WI38 (cell line): Measurements from ENCODE around the gene ZNF554.

ENCODE experiments used
- H3K4me3 ChIP-seq: 2 replicates; pipeline ENCODE4 v1.5.1; 2011; ENCODE audit warnings: low read depth, mild to moderate bottlenecking, control low read depth, low read length
- TF ChIP-seq, protein P1 (sequence below): IDR thresholded peaks from 2 replicates; pipeline ENCODE4 v1.5.1; 2012; ENCODE audit warnings: low read depth, mild to moderate bottlenecking, control low read depth, low read length

ZNF554 gene

DNA sequence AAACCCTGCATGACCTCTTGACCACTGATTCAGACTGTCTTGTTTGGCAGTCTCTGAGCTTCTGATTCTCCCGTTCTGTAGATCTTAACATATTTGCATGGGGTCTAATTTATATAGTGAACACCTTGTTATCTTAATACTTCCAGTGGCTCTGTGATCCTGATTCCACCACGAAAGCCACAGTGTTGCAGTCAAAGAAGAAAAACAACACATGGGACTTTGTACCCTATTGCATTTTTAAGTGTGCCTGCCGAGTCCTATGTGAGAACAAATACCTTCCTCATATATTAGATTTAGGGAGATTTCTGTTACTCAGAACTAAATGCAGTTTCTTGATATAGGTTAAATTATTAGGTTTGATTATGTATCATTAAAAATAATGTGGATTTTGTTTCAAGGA is 35.2 kb downstream of the ZNF554 start:
- H3K4me3 ChIP-seq, result no peak overlapping the region

DNA sequence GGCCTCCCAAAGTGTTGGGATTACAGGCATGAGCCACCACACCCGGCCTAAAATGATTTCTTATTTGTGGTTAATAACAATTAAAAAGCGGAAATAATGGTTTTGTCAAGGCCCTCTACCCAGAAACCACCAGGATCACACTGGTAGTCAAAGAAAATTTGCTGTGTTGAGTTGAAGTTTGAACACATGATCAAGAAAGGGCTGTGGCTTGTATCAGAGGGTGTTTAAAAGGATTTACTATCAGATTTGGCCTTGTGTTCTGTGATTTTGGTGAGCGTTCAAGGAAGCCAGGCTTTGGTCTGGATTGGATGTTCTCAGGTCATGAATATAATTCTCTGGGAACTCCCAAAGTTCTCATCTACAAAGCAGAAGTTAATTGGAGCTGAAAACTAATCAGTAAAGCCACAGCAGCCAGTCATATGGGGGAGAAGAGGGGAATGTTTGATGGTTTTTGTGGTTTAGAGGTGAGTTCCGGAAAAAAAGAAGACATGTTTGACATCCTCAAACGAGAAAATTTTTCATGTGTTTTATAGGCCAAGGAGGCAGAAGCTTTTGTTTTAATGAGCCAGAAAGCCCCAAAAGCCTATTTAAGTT is 36.9 kb downstream of the ZNF554 start:
- H3K4me3 ChIP-seq, result no peak overlapping the region
- TF ChIP-seq, protein P1, sequence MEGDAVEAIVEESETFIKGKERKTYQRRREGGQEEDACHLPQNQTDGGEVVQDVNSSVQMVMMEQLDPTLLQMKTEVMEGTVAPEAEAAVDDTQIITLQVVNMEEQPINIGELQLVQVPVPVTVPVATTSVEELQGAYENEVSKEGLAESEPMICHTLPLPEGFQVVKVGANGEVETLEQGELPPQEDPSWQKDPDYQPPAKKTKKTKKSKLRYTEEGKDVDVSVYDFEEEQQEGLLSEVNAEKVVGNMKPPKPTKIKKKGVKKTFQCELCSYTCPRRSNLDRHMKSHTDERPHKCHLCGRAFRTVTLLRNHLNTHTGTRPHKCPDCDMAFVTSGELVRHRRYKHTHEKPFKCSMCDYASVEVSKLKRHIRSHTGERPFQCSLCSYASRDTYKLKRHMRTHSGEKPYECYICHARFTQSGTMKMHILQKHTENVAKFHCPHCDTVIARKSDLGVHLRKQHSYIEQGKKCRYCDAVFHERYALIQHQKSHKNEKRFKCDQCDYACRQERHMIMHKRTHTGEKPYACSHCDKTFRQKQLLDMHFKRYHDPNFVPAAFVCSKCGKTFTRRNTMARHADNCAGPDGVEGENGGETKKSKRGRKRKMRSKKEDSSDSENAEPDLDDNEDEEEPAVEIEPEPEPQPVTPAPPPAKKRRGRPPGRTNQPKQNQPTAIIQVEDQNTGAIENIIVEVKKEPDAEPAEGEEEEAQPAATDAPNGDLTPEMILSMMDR, result no peak

More for the DNA sequence above, 35.2 kb downstream of the ZNF554 start:
- TF ChIP-seq, protein P1, result no peak

DNA sequence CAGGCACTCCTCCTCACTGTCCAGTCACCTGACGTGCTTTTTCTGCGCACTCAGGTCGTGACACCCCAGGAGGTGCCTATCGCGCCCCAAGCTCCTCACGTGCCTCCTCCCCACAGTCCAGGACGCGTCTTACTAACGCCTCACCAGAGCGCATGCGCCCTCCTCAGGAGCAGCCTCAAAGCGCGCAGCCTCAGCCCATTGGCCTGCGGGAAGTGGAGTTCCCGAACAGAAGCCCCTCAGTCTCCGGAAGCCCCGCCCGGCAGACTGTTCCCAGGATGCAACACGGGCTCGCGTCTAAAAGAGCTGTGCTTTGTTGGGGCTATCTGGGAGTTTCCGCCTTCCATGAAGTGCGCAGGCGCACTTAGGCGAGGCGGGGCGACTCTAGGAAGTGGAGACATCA is 39.2 kb downstream of the ZNF554 start:
- H3K4me3 ChIP-seq, result no peak overlapping the region
- TF ChIP-seq, protein P1, result no peak

DNA sequence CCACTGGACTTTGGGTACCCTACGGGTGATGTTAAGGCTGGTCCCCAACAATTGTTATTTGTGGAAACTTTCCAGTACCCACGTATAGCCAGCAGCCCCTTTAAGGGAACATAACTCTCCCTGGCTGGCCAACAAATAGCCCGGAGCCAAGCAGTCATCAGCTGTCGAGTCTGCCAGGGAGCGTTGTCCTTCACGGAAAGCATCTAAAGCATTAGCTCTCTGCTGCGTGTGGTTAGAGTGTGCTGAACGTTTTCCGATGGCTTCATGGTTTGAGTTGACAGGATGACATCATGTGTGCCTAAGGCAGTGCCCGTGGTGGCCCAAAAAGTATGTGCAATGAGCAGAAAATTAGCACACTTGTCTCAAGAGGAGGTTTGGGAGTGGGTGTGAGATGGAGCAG is 44.1 kb downstream of the ZNF554 start:
- TF ChIP-seq, protein P1, result no peak
- no peak overlapping the region for H3K4me3 ChIP-seq

DNA sequence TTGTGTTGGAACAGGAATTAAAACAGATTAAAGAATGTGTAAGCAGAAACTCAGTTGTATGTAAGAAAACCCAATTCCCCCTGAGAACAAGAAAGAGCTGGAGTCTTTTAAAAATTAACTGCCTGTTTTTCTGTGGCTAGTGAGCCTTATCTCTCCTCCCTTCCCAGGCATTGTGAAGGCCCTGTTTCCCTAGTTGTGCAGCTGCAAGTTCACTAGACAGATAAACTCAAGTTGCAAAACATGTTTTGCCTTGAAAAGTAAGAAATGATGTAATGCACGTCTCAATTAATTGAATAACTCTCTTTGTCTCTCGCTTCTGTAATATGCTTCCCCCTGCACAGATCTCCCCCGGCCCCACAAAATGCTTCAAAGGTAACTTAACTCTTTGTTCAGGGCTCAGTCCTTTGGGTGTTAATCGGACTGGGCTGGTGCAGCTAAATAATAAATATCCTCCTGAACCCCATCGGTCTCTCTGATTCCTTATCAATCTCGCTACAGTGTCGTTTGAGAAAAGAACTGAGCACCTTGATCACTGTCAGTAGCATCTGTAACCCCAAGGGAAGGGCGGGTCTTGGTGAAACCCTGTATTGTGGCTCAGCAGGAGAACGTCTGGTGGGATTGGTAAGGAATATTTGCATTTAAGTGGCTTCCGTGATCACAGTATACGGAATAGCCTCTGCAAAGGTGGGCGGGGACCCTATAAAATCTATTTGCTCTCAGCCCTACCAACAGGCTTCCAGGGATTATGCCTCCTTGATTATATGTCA is 45.8 kb downstream of the ZNF554 start:
- TF ChIP-seq, protein P1, result no peak
- no peak overlapping the region for H3K4me3 ChIP-seq

DNA sequence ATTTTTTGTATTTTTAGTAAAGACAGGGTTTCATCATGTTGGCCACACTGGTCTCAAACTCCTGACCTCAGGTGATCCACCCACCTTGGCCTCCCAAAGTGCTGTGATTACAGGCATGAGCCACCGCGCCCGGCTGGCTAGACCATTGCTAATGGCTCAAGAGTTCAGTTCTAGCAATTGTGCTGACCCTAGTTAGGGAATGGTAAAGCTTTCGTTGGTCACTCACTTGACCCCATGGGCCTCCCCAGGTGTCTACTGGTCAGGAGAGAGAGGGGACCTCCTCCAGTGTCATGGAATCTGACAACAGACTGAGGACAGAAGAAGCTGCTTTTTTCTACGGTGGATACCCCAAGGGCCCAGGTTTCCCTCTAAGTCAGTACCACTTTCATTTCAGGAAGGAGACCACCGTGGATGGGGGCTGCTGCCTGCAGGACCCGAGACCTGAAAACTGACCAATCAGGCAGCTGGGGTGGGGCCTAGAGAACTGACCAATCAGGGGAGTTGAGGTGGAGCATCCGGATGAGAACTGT is 46.9 kb downstream of the ZNF554 start:
- TF ChIP-seq, protein P1, result no peak
- H3K4me3 ChIP-seq, result no peak overlapping the region
